ENCODE data around the gene UBAC1.
A peak's percentile ranks its signal among the peaks of the same experiment; 100 is the strongest.
"Not testable (repeated sequence)": the region's sequence is repeated elsewhere in the genome, so short reads cannot be mapped to it uniquely, and the experiment has no call there.

The UBAC1 gene

DNA sequence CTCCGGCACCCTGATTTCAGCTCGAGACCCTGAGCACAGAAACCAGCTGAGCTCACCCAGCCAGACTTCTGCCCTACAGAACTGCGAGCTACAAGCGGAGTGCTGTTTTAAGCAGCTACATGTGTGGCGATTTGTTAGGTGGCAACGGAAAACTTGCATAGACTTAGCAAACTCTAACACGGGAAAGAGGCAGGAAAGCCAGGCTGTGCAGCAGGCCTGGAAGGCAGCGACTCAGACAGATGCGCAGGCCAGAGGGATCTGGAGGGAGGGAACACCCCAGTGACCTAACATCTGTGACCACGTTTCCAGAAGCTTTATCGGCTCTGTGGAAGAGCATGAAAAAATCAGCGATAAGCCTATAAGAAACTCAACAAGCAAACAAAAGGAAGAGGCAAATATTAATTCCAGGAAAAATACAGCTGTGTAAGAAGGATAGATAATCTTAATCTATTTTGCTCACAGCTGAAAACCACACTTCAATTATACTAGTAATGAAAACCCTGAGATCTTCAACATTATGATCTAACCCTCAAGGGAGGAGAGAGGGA lies 11.0 kb downstream of the UBAC1 start:
- H3K9me3 Mint-ChIP-seq: no peaks in the 10 kb centered on the region
- DNase-seq (no peak), ATAC-seq (replicated peaks) (no peak)
- no peak overlapping the region for H3K27ac Mint-ChIP-seq
- H3K4me3 Mint-ChIP-seq: no peak overlapping the region
- H3K27me3 Mint-ChIP-seq: no peaks in the 10 kb centered on the region
- peaks cover 0 to 8% of the 10 kb centered on the region in 2 donors for H3K4me1 Mint-ChIP-seq
- peaks cover 42 to 64% of the 10 kb centered on the region in 2 donors for H3K36me3 Mint-ChIP-seq

DNA sequence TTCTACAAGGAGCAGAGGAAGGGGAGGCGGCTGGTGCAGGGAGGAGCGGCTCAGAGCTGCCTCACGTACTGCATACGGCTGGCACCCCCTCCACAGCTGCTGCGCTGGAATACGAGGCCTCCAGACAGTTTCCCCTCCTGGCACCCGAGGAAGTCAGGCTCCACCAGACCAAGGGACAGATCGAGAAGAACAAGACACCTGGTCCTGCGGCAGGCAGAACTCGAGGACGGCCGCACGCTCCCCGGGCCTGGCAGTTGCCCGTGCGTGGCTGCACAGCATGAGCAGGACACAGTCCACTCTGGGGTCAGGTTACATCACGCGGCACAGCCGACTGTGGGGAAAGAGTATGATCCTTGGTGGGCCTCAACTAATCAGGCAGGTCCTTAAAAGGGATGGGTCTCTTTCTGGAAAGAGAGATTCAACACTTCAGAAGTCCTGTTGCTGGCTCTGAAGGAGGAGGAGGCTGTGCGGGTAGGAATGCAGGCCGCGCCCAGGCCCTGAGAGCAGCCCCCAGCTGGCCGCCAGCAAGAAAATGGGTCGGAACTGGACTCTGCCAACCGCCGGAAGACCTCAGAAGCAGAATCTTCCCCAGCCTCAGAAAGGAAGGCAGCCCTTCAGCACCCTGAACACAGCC lies 11.6 kb downstream of the UBAC1 start:
- no peak overlapping the region for H3K4me3 Mint-ChIP-seq
- DNase-seq (no peak), ATAC-seq (replicated peaks) (no peak)
- H3K4me1 Mint-ChIP-seq: peaks cover 0 to 5% of the 10 kb centered on the region in 2 donors
- H3K27ac Mint-ChIP-seq: no peak overlapping the region
- H3K27me3 Mint-ChIP-seq: no peaks in the 10 kb centered on the region
- peaks cover 44 to 64% of the 10 kb centered on the region in 2 donors for H3K36me3 Mint-ChIP-seq
- no peaks in the 10 kb centered on the region for H3K9me3 Mint-ChIP-seq

GRCh38 chr9:135948968-135949367 lies 12.2 kb downstream of the UBAC1 start:
- no peaks in the 10 kb centered on the region for H3K9me3 Mint-ChIP-seq
- H3K4me1 Mint-ChIP-seq: peaks cover 2 to 5% of the 10 kb centered on the region in 2 donors
- DNase-seq (no peak), ATAC-seq (replicated peaks) (no peak)
- no peak overlapping the region for H3K4me3 Mint-ChIP-seq
- H3K36me3 Mint-ChIP-seq: peaks cover 46 to 66% of the 10 kb centered on the region in 2 donors
- H3K27me3 Mint-ChIP-seq: no peaks in the 10 kb centered on the region
- no peak overlapping the region for H3K27ac Mint-ChIP-seq

DNA sequence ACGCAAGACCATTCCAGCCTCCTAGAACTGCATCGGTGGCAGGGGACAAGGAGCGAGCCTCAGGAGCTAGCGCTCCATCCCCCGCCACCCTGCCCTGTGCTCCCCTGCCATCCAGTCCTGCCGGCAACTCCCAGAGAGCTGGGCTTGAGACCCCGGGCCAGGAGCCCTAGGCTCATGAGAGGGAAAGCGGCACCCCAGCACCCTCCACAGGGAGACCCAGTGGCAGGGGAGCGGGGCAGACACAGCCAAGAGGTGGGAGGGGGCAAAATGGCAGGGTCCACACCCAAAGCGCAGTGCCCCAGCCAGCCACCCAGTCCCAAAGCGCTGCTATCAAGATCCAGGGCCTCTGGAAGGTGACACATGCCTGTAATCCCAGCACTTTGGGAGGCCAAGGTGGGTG lies 12.7 kb downstream of the UBAC1 start:
- DNase-seq: no peak

GRCh38 chr9:135947582-135947981 lies 13.6 kb downstream of the UBAC1 start:
- no peaks in the 10 kb centered on the region for H3K9me3 Mint-ChIP-seq
- no peaks in the 10 kb centered on the region for H3K27me3 Mint-ChIP-seq
- H3K4me3 Mint-ChIP-seq: no peak overlapping the region
- ATAC-seq (replicated peaks) (no peak), DNase-seq (no peak)
- peak overlapping the region; percentile 38 for H3K27ac Mint-ChIP-seq
- peaks cover 2 to 5% of the 10 kb centered on the region in 2 donors for H3K4me1 Mint-ChIP-seq
- peaks cover 50 to 70% of the 10 kb centered on the region in 2 donors for H3K36me3 Mint-ChIP-seq

More for the DNA sequence above, 12.7 kb downstream of the UBAC1 start:
- Mint-ChIP-seq H3K4me3 (no peak overlapping the region), H3K9me3 (no peaks in the 10 kb centered on the region), H3K36me3 (peaks cover 50 to 66% of the 10 kb centered on the region in 2 donors), H3K4me1 (peaks cover 2 to 5% of the 10 kb centered on the region in 2 donors), H3K27ac (no peak overlapping the region), H3K27me3 (no peaks in the 10 kb centered on the region)
- no peak for ATAC-seq (replicated peaks)

GRCh38 chr9:135947105-135947504 lies 14.1 kb downstream of the UBAC1 start:
- H3K27ac Mint-ChIP-seq; H3K4me1 Mint-ChIP-seq; H3K27me3 Mint-ChIP-seq; ATAC-seq (replicated peaks); DNase-seq; H3K9me3 Mint-ChIP-seq; H3K4me3 Mint-ChIP-seq: not testable (repeated sequence)
- H3K36me3 Mint-ChIP-seq: peaks cover 51 to 68% of the 10 kb centered on the region in 2 donors

GRCh38 chr9:135946392-135946994 lies 14.7 kb downstream of the UBAC1 start:
- Mint-ChIP-seq H3K4me1 (peaks cover 4 to 5% of the 10 kb centered on the region in 2 donors), H3K36me3 (peaks cover 53 to 73% of the 10 kb centered on the region in 2 donors), H3K27me3 (no peaks in the 10 kb centered on the region), H3K9me3 (no peaks in the 10 kb centered on the region), H3K27ac (no peak overlapping the region), H3K4me3 (no peak overlapping the region)
- ATAC-seq (replicated peaks): no peak
- no peak for DNase-seq

DNA sequence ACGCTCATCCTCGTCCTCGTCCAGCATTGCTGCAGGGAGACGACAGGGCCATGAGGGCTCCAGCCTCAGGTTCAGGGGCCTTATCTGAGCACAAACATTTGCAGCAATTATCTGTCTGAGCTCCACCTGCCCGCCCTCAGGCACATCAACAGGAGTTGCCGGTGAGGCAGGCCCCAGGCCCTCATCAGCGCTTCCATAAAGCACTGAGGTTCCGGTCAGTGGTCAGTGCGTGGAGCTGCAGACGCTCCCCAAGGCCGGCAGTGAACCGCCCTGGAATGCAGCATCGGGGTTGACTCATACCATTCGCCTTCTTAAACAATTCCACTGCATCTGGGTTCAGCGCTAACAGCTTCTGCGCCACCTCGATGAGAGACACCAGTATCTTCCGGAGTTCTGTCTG lies 15.2 kb downstream of the UBAC1 start:
- Mint-ChIP-seq H3K27me3 (no peaks in the 10 kb centered on the region), H3K36me3 (peaks cover 53 to 73% of the 10 kb centered on the region in 2 donors)
- ATAC-seq (replicated peaks): no peak

DNA sequence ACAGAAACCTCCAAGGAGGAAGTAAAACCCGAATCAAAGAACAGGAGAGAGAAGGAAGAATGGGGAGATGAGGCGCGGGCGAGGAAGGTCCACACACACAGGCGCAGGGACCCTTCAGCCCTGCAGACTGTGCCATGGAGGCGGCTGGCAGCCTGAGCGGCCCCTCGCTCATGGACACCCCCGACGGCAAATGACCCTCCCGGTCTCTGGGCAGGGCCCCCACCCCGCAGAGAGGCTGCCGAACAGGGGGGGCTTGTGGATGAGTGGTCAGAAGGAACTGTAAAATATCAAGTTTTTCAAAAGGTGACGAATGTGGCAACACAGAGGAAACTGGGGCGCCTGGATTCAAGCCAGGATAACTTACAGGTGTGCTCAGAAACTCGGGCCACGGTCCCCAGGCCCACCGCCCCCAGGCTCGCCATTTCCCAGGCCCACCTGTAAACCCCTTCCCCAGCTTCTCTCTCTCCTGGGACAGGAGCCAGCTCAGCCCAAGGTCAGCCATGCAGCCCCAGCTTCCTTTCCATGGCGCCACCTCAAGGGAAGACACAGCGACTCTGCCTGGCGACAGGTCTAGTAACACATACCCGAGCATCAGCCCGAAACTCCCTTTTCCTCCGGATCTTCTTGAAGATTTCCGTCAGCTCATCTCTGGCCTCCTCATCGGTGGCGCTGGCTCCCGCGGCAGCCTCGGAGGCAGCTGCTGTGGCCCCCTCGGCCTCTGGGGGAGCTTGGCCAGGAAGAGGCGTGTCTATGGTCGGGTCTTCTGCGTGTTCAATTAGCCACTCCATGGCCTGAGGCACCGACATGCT lies 16.5 kb downstream of the UBAC1 start:
- H3K4me3 Mint-ChIP-seq: no peak overlapping the region
- no peaks in the 10 kb centered on the region for H3K9me3 Mint-ChIP-seq
- H3K36me3 Mint-ChIP-seq: peaks cover 50 to 72% of the 10 kb centered on the region in 2 donors
- H3K27ac Mint-ChIP-seq: no peak overlapping the region
- DNase-seq: no peak
- H3K27me3 Mint-ChIP-seq: no peaks in the 10 kb centered on the region
- peaks cover 4 to 6% of the 10 kb centered on the region in 2 donors for H3K4me1 Mint-ChIP-seq
- no peak for ATAC-seq (replicated peaks)

More for the DNA sequence above, 15.2 kb downstream of the UBAC1 start:
- H3K27ac Mint-ChIP-seq: no peak overlapping the region
- H3K9me3 Mint-ChIP-seq: no peaks in the 10 kb centered on the region
- H3K4me1 Mint-ChIP-seq: peaks cover 4 to 5% of the 10 kb centered on the region in 2 donors
- no peak for DNase-seq
- no peak overlapping the region for H3K4me3 Mint-ChIP-seq

- not testable (repeated sequence) for H3K27ac Mint-ChIP-seq; H3K27me3 Mint-ChIP-seq; H3K9me3 Mint-ChIP-seq; H3K4me3 Mint-ChIP-seq; ATAC-seq (replicated peaks); DNase-seq; H3K4me1 Mint-ChIP-seq
- H3K36me3 Mint-ChIP-seq: peaks cover 47 to 70% of the 10 kb centered on the region in 2 donors
These were observed 17.6 kb downstream of the UBAC1 start for GRCh38 chr9:135943604-135944003.

- Mint-ChIP-seq H3K27ac (no peak overlapping the region), H3K36me3 (peaks cover 58 to 77% of the 10 kb centered on the region in 2 donors), H3K4me3 (no peak overlapping the region), H3K9me3 (peaks cover 0 to 2% of the 10 kb centered on the region in 2 donors), H3K4me1 (peaks cover 8 to 9% of the 10 kb centered on the region in 2 donors), H3K27me3 (no peaks in the 10 kb centered on the region)
- ATAC-seq (replicated peaks): no peak
- DNase-seq: no peak
These were observed 19.7 kb downstream of the UBAC1 start for GRCh38 chr9:135941288-135941995.

- DNase-seq: no peak
- Mint-ChIP-seq H3K9me3 (peaks cover 0 to 5% of the 10 kb centered on the region in 2 donors), H3K27me3 (no peaks in the 10 kb centered on the region), H3K27ac (peak overlapping the region; percentile 86), H3K4me1 (peaks cover 8 to 9% of the 10 kb centered on the region in 2 donors), H3K4me3 (peak overlapping the region; percentile 1 to 66), H3K36me3 (peaks cover 57 to 72% of the 10 kb centered on the region in 2 donors)
- peak; percentile 27 to 39 for ATAC-seq (replicated peaks)
These were observed 21.6 kb downstream of the UBAC1 start for GRCh38 chr9:135939351-135940265.

All from stimulated activated naive B cell treated with anti-CD40 and anti-IgM and Interleukin-4, amounts not matched to agents 10 μg/mL and 1 μg/mL and 100 μg/mL, for 72 hours (primary cell).